Neural cell (in vitro differentiated cells): ENCODE data around the gene SLC5A5.

Experiments used
- CTCF ChIP-seq: fragments of 450-650 bp; IDR thresholded peaks from 2 replicates; pipeline ENCODE4 v1.5.1; 2014; ENCODE audit warnings: antibody characterized with exemption, mild to moderate bottlenecking, moderate library complexity; ENCODE audit not compliant: poor library complexity, severe bottlenecking
- EP300 ChIP-seq: fragments of 450-650 bp; conservative IDR thresholded peaks from 2 replicates; pipeline ENCODE4 v1.6.1; 2014; ENCODE audit warnings: antibody characterized with exemption, mild to moderate bottlenecking, moderate library complexity; ENCODE audit not compliant: poor library complexity, severe bottlenecking
- EZH2 ChIP-seq: fragments of 200-600, 300-800 bp; shearing (Covaris generic), sonication (generic); IDR thresholded peaks from 2 replicates; pipeline ENCODE4 v1.6.1; 2014; ENCODE audit warnings: antibody characterized with exemption, low read length, borderline replicate concordance, mild to moderate bottlenecking; ENCODE audit not compliant: insufficient read depth, poor library complexity, severe bottlenecking
- MXI1 ChIP-seq: fragments of 450-650 bp; conservative IDR thresholded peaks from 2 replicates; pipeline ENCODE4 v1.6.1; 2014; ENCODE audit warnings: antibody characterized with exemption, mild to moderate bottlenecking; ENCODE audit not compliant: poor library complexity, severe bottlenecking
- POLR2AphosphoS5 ChIP-seq: IDR thresholded peaks from 2 replicates; pipeline ENCODE4 v1.6.1; 2012
- SMC3 ChIP-seq: fragments of 450-650 bp; conservative IDR thresholded peaks from 2 replicates; pipeline ENCODE4 v1.6.1; 2014; ENCODE audit warnings: antibody characterized with exemption, mild to moderate bottlenecking, moderate library complexity; ENCODE audit not compliant: poor library complexity
- TAF1 ChIP-seq: IDR thresholded peaks from 2 replicates; pipeline ENCODE4 v1.6.1; 2012; ENCODE audit warnings: low read depth
- TF ChIP-seq, protein P1 (sequence below): IDR thresholded peaks from 2 replicates; pipeline ENCODE4 v1.6.1; 2012; ENCODE audit warnings: borderline replicate concordance

DNA sequence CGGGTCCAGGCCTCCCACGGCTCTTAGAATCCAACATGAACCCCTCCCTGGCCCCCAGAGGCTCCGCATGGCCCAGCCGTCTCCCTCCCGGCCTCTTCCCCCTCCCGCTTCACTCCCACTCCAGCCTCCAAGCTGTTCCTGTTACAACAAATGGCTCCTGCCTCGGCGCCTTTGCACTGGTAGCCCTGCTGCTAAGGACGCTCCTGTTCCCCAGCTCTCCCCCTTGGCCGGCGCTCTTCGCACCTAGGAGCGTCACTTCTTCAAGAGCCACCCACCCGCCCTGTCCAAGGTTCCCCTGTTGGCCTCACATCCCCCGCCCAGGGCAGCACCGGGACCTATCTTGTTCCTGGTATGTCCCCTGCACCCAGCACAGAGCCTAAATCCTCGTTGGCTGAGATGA lies 70.4 kb downstream of the SLC5A5 start:
- TF ChIP-seq SMC3 (no peak), CTCF (no peak), EP300 (no peak), POLR2AphosphoS5 (no peak), EZH2 (no peak), MXI1 (no peak), TAF1 (no peak)
- TF ChIP-seq, protein P1, sequence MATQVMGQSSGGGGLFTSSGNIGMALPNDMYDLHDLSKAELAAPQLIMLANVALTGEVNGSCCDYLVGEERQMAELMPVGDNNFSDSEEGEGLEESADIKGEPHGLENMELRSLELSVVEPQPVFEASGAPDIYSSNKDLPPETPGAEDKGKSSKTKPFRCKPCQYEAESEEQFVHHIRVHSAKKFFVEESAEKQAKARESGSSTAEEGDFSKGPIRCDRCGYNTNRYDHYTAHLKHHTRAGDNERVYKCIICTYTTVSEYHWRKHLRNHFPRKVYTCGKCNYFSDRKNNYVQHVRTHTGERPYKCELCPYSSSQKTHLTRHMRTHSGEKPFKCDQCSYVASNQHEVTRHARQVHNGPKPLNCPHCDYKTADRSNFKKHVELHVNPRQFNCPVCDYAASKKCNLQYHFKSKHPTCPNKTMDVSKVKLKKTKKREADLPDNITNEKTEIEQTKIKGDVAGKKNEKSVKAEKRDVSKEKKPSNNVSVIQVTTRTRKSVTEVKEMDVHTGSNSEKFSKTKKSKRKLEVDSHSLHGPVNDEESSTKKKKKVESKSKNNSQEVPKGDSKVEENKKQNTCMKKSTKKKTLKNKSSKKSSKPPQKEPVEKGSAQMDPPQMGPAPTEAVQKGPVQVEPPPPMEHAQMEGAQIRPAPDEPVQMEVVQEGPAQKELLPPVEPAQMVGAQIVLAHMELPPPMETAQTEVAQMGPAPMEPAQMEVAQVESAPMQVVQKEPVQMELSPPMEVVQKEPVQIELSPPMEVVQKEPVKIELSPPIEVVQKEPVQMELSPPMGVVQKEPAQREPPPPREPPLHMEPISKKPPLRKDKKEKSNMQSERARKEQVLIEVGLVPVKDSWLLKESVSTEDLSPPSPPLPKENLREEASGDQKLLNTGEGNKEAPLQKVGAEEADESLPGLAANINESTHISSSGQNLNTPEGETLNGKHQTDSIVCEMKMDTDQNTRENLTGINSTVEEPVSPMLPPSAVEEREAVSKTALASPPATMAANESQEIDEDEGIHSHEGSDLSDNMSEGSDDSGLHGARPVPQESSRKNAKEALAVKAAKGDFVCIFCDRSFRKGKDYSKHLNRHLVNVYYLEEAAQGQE, result no peak
